Uterus (tissue), 4 donors: ENCODE data around the gene FLOT1. TPM values are rescaled to one million over a fixed set of nuclear protein-coding genes. Genes with fewer than 3 reads are reported as not detected.

ENCODE experiments used
- DNase-seq, 2 donors: peaks; one replicate each; pipeline ENCODE4 v3.0.0-alpha.2; 2019 to 2020
- H3K27ac ChIP-seq, 2 donors: fragments of 200-600 bp; sonication (generic); 1 replicate in 1 of 2; 2 replicates in 1 of 2; pipeline ENCODE4 v1.5.1; 2016 to 2018
- H3K27me3 ChIP-seq, 2 donors: fragments of 200-600 bp; sonication (generic); one replicate each; pipeline ENCODE4 v1.5.1; 2018 to 2019; ENCODE audit warnings: control low read depth in 1 of 2
- H3K36me3 ChIP-seq, 2 donors: fragments of 200-600 bp; sonication (generic); one replicate each; pipeline ENCODE4 v1.5.1; 2019; ENCODE audit warnings: control low read depth in 1 of 2
- H3K4me1 ChIP-seq, 2 donors: fragments of 200-600 bp; sonication (generic); one replicate each; pipeline ENCODE4 v1.5.1; 2018 to 2019; ENCODE audit warnings: control low read depth in 1 of 2
- H3K4me3 ChIP-seq, 2 donors: fragments of 200-600 bp; sonication (generic); 1 replicate in 1 of 2; 2 replicates in 1 of 2; pipeline ENCODE4 v1.5.1; 2018 to 2019; ENCODE audit warnings: mild to moderate bottlenecking in 1 of 2
- H3K9me3 ChIP-seq, 2 donors: fragments of 200-600 bp; sonication (generic); one replicate each; pipeline ENCODE4 v1.5.1; 2019; ENCODE audit warnings: control low read depth in 1 of 2
- CTCF ChIP-seq, 4 experiments: fragments of 200-600 bp in 2 of 4; fragments of 450-650 bp in 2 of 4; sonication (generic) in 2 of 4; IDR thresholded peaks; one replicate each; pipeline ENCODE4 v1.5.1; 2016 to 2019; ENCODE audit warnings: antibody characterized with exemption in 4 of 4, mild to moderate bottlenecking in 2 of 4, moderate library complexity in 1 of 4
- POLR2A ChIP-seq, 2 donors: fragments of 450-650 bp; IDR thresholded peaks; one replicate each; pipeline ENCODE4 v1.6.1; 2016; ENCODE audit warnings: antibody characterized with exemption in 2 of 2, mild to moderate bottlenecking in 1 of 2, moderate library complexity in 1 of 2
- intact Hi-C: fragments of 100-400 bp; cut with DNase I; formaldehyde crosslinking; loops from one replicate; pipeline ENCODE4 v1.15.1; 2023; ENCODE audit warnings: low total_unique reads
- total RNA-seq, 4 donors: library from RNA; depleted of rRNA in 3 of 4; stranded (reverse); fragments of >200 nt in 3 of 4; gene quantifications; one replicate each; pipeline versions ENCODE4 v1.1.0 to v1.2.4, GENCODE V29; 2014 to 2023
- donor health status: DM: yes; HTN: yes; CAD: no.

Gene FLOT1
- total RNA-seq, 4 donors from 2014 or later = 47.1 to 155 (median 64.6) TPM

DNA sequence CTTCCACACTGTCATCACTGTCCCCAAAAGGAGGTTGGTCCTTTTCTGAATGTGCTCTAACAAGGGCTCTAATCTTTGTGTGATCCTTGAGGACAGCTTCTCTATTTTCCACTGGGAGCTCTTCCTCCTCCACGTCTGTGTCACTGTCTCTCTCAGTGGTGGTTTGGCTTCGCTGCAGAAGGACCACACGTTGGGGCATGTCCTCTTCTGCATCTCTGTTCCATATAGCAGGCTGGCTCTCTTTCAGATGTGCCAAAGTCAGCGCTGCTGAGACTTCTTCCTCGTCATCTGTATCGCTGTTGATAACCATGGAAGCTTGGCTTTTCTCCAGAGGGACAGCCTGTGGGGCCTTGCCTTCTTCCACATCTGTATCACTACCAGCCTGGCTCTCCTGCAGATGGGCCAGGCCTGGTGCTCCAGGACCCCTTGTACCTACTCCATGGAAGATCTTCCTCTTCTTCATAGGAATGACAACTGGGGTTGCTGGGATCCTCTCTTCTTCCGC, 30.0 kb downstream of the FLOT1 start:
- H3K9me3 ChIP-seq = no peaks in the 10 kb centered on the region
- no peak for TF ChIP-seq CTCF (IDR thresholded peaks at IDR 0.05)
- DNase-seq = no peak
- no peaks in the 10 kb centered on the region for H3K36me3 ChIP-seq
- no peaks in the 10 kb centered on the region for H3K27me3 ChIP-seq
- intact Hi-C loops = no loop called here
- H3K4me3 ChIP-seq = no peak overlapping the region
- no peak overlapping the region for H3K27ac ChIP-seq
- H3K4me1 ChIP-seq = no peaks in the 10 kb centered on the region

- TF ChIP-seq POLR2A (IDR thresholded peaks at IDR 0.05) (no peak), CTCF (IDR thresholded peaks at IDR 0.05) (no peak)
- no peaks in the 10 kb centered on the region for H3K36me3 ChIP-seq
- DNase-seq = no peak
- H3K4me1 ChIP-seq = no peaks in the 10 kb centered on the region
- H3K9me3 ChIP-seq = no peaks in the 10 kb centered on the region
- H3K4me3 ChIP-seq = no peak overlapping the region
- H3K27me3 ChIP-seq = no peaks in the 10 kb centered on the region
- intact Hi-C loops = no loop called here
- no peak overlapping the region for H3K27ac ChIP-seq
Measured at GRCh38 chr6:30711758-30712380, 30.6 kb downstream of the FLOT1 start.

DNA sequence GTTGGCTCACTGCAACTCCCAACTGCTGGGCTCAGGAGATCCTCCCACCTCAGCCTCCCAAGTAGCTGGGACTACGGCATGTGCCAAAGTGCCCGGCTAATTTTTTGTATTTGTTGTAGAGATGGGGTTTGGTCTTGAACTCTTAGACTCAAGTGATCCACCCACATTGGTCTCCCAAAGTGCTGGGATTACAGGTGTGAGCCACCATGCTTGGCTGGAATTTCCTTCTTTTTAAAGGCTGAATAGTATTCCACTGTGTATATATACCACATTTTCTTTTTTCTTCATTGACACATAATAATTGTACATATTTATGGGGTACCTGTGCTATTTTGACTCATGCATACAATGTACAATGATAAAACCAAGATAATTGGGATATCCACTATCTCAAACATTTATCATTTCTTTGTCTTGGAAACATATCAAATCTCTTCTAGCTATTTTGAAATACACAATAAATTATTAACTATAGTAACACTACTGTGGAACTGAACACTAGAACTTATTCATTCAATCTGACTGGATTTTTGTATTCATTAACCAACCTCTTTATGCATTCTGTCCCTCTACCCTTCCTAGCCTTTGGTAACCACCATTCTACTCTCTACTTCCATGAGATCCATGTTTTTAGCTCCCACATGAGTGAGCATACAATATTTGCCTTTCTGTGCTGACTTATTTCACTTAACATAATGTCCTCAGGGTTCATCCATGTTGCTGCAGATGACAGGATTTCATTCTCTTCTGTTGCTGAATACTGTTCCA, 33.2 kb downstream of the FLOT1 start:
- Histone ChIP-seq H3K4me3 (no peak overlapping the region), H3K9me3 (no peaks in the 10 kb centered on the region), H3K27me3 (no peaks in the 10 kb centered on the region), H3K27ac (no peak overlapping the region), H3K4me1 (no peaks in the 10 kb centered on the region), H3K36me3 (no peaks in the 10 kb centered on the region)
- DNase-seq = no peak
- TF ChIP-seq POLR2A (IDR thresholded peaks at IDR 0.05) = no peak
- no peak for TF ChIP-seq CTCF (IDR thresholded peaks at IDR 0.05)
- intact Hi-C loops = no loop called here

DNA sequence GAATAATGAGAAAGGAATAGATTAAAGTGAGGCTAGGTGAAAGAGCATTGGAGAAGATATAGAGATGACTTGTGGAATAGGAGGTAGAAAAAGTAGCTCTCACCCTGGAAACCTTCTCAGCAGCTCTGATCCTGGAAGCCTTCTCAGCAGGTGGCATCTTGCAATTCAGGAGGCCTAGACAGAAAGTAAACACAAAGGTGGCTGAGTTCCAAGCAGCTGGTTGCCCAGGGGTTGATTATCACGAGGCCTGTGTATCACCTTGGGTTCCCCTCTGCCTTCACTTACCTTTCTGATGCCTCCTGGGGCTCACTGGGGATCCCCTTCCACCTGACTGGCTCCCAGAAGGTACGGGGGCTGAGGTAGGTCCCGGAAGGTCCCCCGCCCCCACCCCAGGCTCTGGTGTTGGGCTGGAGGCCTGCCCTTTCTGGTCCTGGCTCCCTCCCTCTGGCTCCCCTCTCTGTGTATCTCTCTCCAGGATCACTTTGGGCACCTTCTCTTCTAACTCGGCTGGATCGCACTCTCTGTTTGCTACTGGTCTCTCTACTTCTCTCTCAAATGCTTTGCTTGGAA, 35.1 kb downstream of the FLOT1 start:
- H3K27me3 ChIP-seq = no peaks in the 10 kb centered on the region
- TF ChIP-seq POLR2A (IDR thresholded peaks at IDR 0.05) = no peak
- TF ChIP-seq CTCF (IDR thresholded peaks at IDR 0.05) = no peak
- no peak for DNase-seq
- no peak overlapping the region for H3K27ac ChIP-seq
- H3K9me3 ChIP-seq = no peaks in the 10 kb centered on the region
- H3K36me3 ChIP-seq = no peaks in the 10 kb centered on the region
- H3K4me1 ChIP-seq = no peaks in the 10 kb centered on the region
- H3K4me3 ChIP-seq = no peak overlapping the region
- intact Hi-C loops = no loop called here

- H3K36me3 ChIP-seq = no peaks in the 10 kb centered on the region
- H3K9me3 ChIP-seq = no peaks in the 10 kb centered on the region
- H3K27ac ChIP-seq = no peak overlapping the region
- DNase-seq = no peak
- no peaks in the 10 kb centered on the region for H3K27me3 ChIP-seq
- intact Hi-C loops = no loop called here
- TF ChIP-seq POLR2A (IDR thresholded peaks at IDR 0.05) (no peak), CTCF (IDR thresholded peaks at IDR 0.05) (no peak)
- no peaks in the 10 kb centered on the region for H3K4me1 ChIP-seq
- H3K4me3 ChIP-seq = no peak overlapping the region
Measured at GRCh38 chr6:30705620-30706019, 36.9 kb downstream of the FLOT1 start.
